Sigmoid colon (tissue), 4 donors: ENCODE measurements around the gene PPP2R2B.

ENCODE experiments used
- EP300 ChIP-seq, 4 donors: sonication (generic); formaldehyde crosslinking; IDR thresholded peaks; one replicate each; pipeline ENCODE4 v1.6.1; 2017; ENCODE audit warnings: antibody characterized with exemption in 4 of 4
- POLR2A ChIP-seq, 2 donors: fragments of 450-650 bp; IDR thresholded peaks; one replicate each; pipeline ENCODE4 v1.6.1; 2016; ENCODE audit warnings: antibody characterized with exemption in 2 of 2, mild to moderate bottlenecking in 2 of 2, moderate library complexity in 2 of 2
- POLR2AphosphoS5 ChIP-seq, 4 donors: sonication (generic); formaldehyde crosslinking; IDR thresholded peaks; one replicate each; pipeline ENCODE4 v1.6.1; 2017; ENCODE audit warnings: antibody characterized with exemption in 4 of 4

- no peak for TF ChIP-seq POLR2A (IDR thresholded peaks at IDR 0.05)
- TF ChIP-seq EP300 (IDR thresholded peaks at IDR 0.05) = no peak
- no peak for TF ChIP-seq POLR2AphosphoS5 (IDR thresholded peaks at IDR 0.05)
Measured at GRCh38 chr5:146647656-146648199, 230.8 kb downstream of the PPP2R2B start.
